CD14-positive monocyte (primary cell): ENCODE results near the gene ISL1. TPM values are rescaled to one million over a fixed set of nuclear protein-coding genes. Genes with fewer than 3 reads are reported as not detected.

Experiments used
- DNase-seq, 3 donors: peaks; one replicate each; pipeline ENCODE4 v3.0.0-alpha.2; 2011 to 2022
- H2AFZ ChIP-seq: 2 replicates; pipeline ENCODE4 v1.6.0; 2012; ENCODE audit warnings: mild to moderate bottlenecking, low read depth, low read length, inconsistent platforms; ENCODE audit not compliant: insufficient read depth, poor library complexity, severe bottlenecking
- H3K27ac ChIP-seq, 2 donors: 1 replicate in 1 of 2; 2 replicates in 1 of 2; pipeline ENCODE4 v1.5.1; 2012 to 2013; ENCODE audit warnings: low read length in 2 of 2, control low read depth in 1 of 2, inconsistent platforms in 1 of 2, low read depth in 1 of 2, mild to moderate bottlenecking in 1 of 2
- H3K27me3 ChIP-seq, 2 donors: one replicate each; pipeline versions ENCODE4 v1.6.0 to v1.6.1; 2011 to 2013; ENCODE audit warnings: low read length in 2 of 2; ENCODE audit not compliant: control insufficient read depth in 2 of 2, insufficient read depth in 2 of 2
- H3K36me3 ChIP-seq, 2 donors: replicated peaks in 1 of 2; 1 replicate in 1 of 2; 2 replicates in 1 of 2; pipeline versions ENCODE4 v1.5.1 to v1.6.1; 2012 to 2013; ENCODE audit warnings: low read length in 2 of 2, control low read depth in 1 of 2, inconsistent platforms in 1 of 2, mild to moderate bottlenecking in 1 of 2; ENCODE audit not compliant: insufficient read depth in 2 of 2, control insufficient read depth in 1 of 2
- H3K4me1 ChIP-seq, 2 donors: 1 replicate in 1 of 2; 2 replicates in 1 of 2; pipeline versions ENCODE4 v1.5.1 to v1.6.1; 2012 to 2013; ENCODE audit warnings: low read length in 2 of 2, control low read depth in 1 of 2, inconsistent platforms in 1 of 2, mild to moderate bottlenecking in 1 of 2, moderate library complexity in 1 of 2; ENCODE audit not compliant: insufficient read depth in 2 of 2, control insufficient read depth in 1 of 2
- H3K4me2 ChIP-seq: replicated peaks from 2 replicates; pipeline ENCODE3; 2012; ENCODE audit warnings: low read length, moderate library complexity, mild to moderate bottlenecking; ENCODE audit not compliant: poor library complexity, severe bottlenecking; ENCODE audit errors: extremely low read depth
- H3K4me3 ChIP-seq, 3 experiments: fragments of 200-600 bp in 1 of 3; sonication (generic) in 1 of 3; replicated peaks in 1 of 3; 1 replicate in 2 of 3; 2 replicates in 1 of 3; pipeline ENCODE4 v1.5.1; 2011 to 2013; ENCODE audit warnings: low read length in 3 of 3, mild to moderate bottlenecking in 3 of 3, control low read depth in 2 of 3, low read depth in 2 of 3, inconsistent platforms in 1 of 3, moderate library complexity in 1 of 3
- H3K79me2 ChIP-seq: 2 replicates; pipeline ENCODE4 v1.6.0; 2012; ENCODE audit warnings: mild to moderate bottlenecking, control low read depth, inconsistent platforms, low read length, moderate library complexity; ENCODE audit not compliant: insufficient read depth
- H3K9ac ChIP-seq: 2 replicates; pipeline ENCODE4 v1.6.0; 2017; ENCODE audit warnings: low read length, mild to moderate bottlenecking; ENCODE audit not compliant: insufficient read depth, poor library complexity, severe bottlenecking
- H3K9me3 ChIP-seq, 2 donors: replicated peaks in 1 of 2; 1 replicate in 1 of 2; 2 replicates in 1 of 2; pipeline versions ENCODE4 v1.5.1 to v1.6.1; 2012 to 2013; ENCODE audit warnings: low read length in 2 of 2, control low read depth in 1 of 2; ENCODE audit not compliant: control insufficient read depth in 1 of 2, insufficient read depth in 1 of 2
- H4K20me1 ChIP-seq: 2 replicates; pipeline ENCODE4 v1.6.0; 2012; ENCODE audit warnings: mild to moderate bottlenecking, low read length, control low read depth, moderate library complexity; ENCODE audit not compliant: insufficient read depth
- H3K27ac Mint-ChIP-seq, 7 donors: one replicate each; pipeline ENCODE4 v1.8.0; 2020; ENCODE audit warnings: mild to moderate bottlenecking in 7 of 7, mixed read lengths in 7 of 7, moderate library complexity in 6 of 7, inconsistent platforms in 2 of 7
- H3K27me3 Mint-ChIP-seq, 3 donors: one replicate each; pipeline ENCODE4 v1.8.0; 2021 to 2022; ENCODE audit warnings: low read depth in 3 of 3, mild to moderate bottlenecking in 3 of 3, mixed read lengths in 3 of 3, moderate library complexity in 3 of 3, inconsistent platforms in 1 of 3
- H3K36me3 Mint-ChIP-seq, 2 donors: one replicate each; pipeline ENCODE4 v1.8.0; 2020; ENCODE audit warnings: mixed read lengths in 2 of 2, inconsistent platforms in 1 of 2, mild to moderate bottlenecking in 1 of 2
- H3K4me1 Mint-ChIP-seq: one replicate; pipeline ENCODE4 v1.8.0; 2020; ENCODE audit warnings: mild to moderate bottlenecking, mixed read lengths
- H3K4me3 Mint-ChIP-seq, 2 donors: one replicate each; pipeline ENCODE4 v1.8.0; 2020; ENCODE audit warnings: mild to moderate bottlenecking in 2 of 2, mixed read lengths in 2 of 2, moderate library complexity in 1 of 2
- H3K9me3 Mint-ChIP-seq, 7 donors: one replicate each; pipeline ENCODE4 v1.8.0; 2020 to 2022; ENCODE audit warnings: mixed read lengths in 7 of 7, mild to moderate bottlenecking in 6 of 7, moderate library complexity in 6 of 7, inconsistent platforms in 2 of 7
- CTCF ChIP-seq: fragments of 200-600 bp; IDR thresholded peaks from one replicate; pipeline ENCODE4 v1.8.0; 2022; ENCODE audit warnings: antibody characterized with exemption, mild to moderate bottlenecking
- WGBS: methylation state at CpG from one replicate; pipeline ENCODE4 v1.1.5; 2013; ENCODE audit warnings: missing lambda C conversion rate; ENCODE audit not compliant: insufficient coverage; 5-methylcytosine and 5-hydroxymethylcytosine counted together
- intact Hi-C, 2 donors: fragments of 100-400 bp; cut with micrococcal nuclease; formaldehyde crosslinking; loops; one replicate each; pipeline versions ENCODE4 v1.15.0 to v1.15.1; 2023
- polyA plus RNA-seq, 3 donors: library from polyadenylated mRNA; depleted of rRNA in 1 of 3; unstranded in 2 of 3; stranded (reverse) in 1 of 3; fragments of 300-500 nt in 2 of 3; fragments of >200 nt in 1 of 3; fragmentation: Illumina TruSeq in 2 of 3; gene quantifications; 1 replicate in 2 of 3; 2 replicates in 1 of 3; pipeline ENCODE4 v1.2.3, GENCODE V29; 2012 to 2021

Gene ISL1
- polyA plus RNA-seq, 3 donors = not detected

- intact Hi-C loops = no loop called here
- H3K4me2 ChIP-seq = no peak overlapping the region
- no peak overlapping the region for H2AFZ ChIP-seq
- Mint-ChIP-seq H3K27me3 (peaks cover 96 to 99% (median 98%) of the 10 kb centered on the region in 3 donors), H3K27ac (no peak overlapping the region), H3K36me3 (peaks cover 0 to 2% of the 10 kb centered on the region in 2 donors), H3K4me3 (peak overlapping the region in 1 of 2 donors; percentile 87), H3K4me1 (peaks cover 8% of the 10 kb centered on the region), H3K9me3 (peaks cover 2 to 51% (median 37%) of the 10 kb centered on the region in 7 donors)
- H3K27me3 ChIP-seq = peaks cover 92 to 99% of the 10 kb centered on the region in 2 donors
- H3K79me2 ChIP-seq = no peaks in the 10 kb centered on the region
- no peaks in the 10 kb centered on the region for H4K20me1 ChIP-seq
- H3K9ac ChIP-seq = no peak overlapping the region
- no peak for TF ChIP-seq CTCF
- no peaks in the 10 kb centered on the region for H3K4me1 ChIP-seq
- H3K27ac ChIP-seq = no peak overlapping the region
- no peak for DNase-seq
- H3K36me3 ChIP-seq = no peaks in the 10 kb centered on the region
- WGBS = 17% methylated on average over 5 of the region's 12 CpGs
- no peak overlapping the region for H3K4me3 ChIP-seq
- peaks cover 18 to 75% of the 10 kb centered on the region in 2 donors for H3K9me3 ChIP-seq
Measured at GRCh38 chr5:51384281-51384840, 1.1 kb downstream of the ISL1 start.

- Histone ChIP-seq H3K36me3 (no peaks in the 10 kb centered on the region), H3K9ac (no peak overlapping the region), H3K27ac (no peak overlapping the region), H3K4me1 (no peaks in the 10 kb centered on the region), H3K4me2 (no peak overlapping the region), H2AFZ (no peak overlapping the region), H3K79me2 (no peaks in the 10 kb centered on the region), H3K4me3 (no peak overlapping the region), H3K27me3 (peaks cover 85 to 99% of the 10 kb centered on the region in 2 donors), H3K9me3 (peaks cover 21 to 76% of the 10 kb centered on the region in 2 donors), H4K20me1 (no peaks in the 10 kb centered on the region)
- Mint-ChIP-seq H3K36me3 (peaks cover 0 to 2% of the 10 kb centered on the region in 2 donors), H3K4me1 (peaks cover 8% of the 10 kb centered on the region), H3K4me3 (peak overlapping the region in 1 of 2 donors; percentile 77), H3K9me3 (peaks cover 2 to 51% (median 36%) of the 10 kb centered on the region in 7 donors), H3K27me3 (peaks cover 94 to 98% (median 94%) of the 10 kb centered on the region in 3 donors), H3K27ac (no peak overlapping the region)
- no CpG with 5 or more reads among the region's 5 CpGs for WGBS
- DNase-seq = no peak
- intact Hi-C loops = no loop called here
- TF ChIP-seq CTCF = no peak
Measured at GRCh38 chr5:51385216-51385615, 2.0 kb downstream of the ISL1 start.
